Activated T-cell treated with anti-CD3 and anti-CD28 coated beads, Interleukin-2, amount 50 U/mL, for 72 hours (primary cell): ENCODE measurements around the gene ZNF385A. TPM values are rescaled to one million over a fixed set of nuclear protein-coding genes. Genes with fewer than 3 reads are reported as not detected.
A peak's percentile ranks its signal among the peaks of the same experiment; 100 is the strongest.

Experiments
- ATAC-seq, 2 donors: fragments of 150-1000 bp; cut with Tn5 transposase; replicated peaks in 1 of 2; 2 replicates each; pipeline ENCODE4 v1.10.0; 2021; ENCODE audit warnings: moderate library complexity in 2 of 2, mild to moderate bottlenecking in 1 of 2
- DNase-seq, 2 donors: peaks; one replicate each; pipeline ENCODE4 v3.0.0; 2021 to 2022; ENCODE audit warnings: mixed read lengths in 1 of 2
- H3K27ac Mint-ChIP-seq: one replicate; pipeline ENCODE4 v1.8.0; 2022; ENCODE audit warnings: mild to moderate bottlenecking, moderate library complexity, mixed read lengths
- H3K27me3 Mint-ChIP-seq: one replicate; pipeline ENCODE4 v1.8.0; 2022; ENCODE audit warnings: low read depth, mixed read lengths
- H3K36me3 Mint-ChIP-seq, 2 donors: one replicate each; pipeline ENCODE4 v1.8.0; 2022; ENCODE audit warnings: mixed read lengths in 2 of 2, mild to moderate bottlenecking in 1 of 2; ENCODE audit not compliant: insufficient read depth in 2 of 2
- H3K4me1 Mint-ChIP-seq: one replicate; pipeline ENCODE4 v1.8.0; 2022; ENCODE audit warnings: low read depth, mixed read lengths
- H3K4me3 Mint-ChIP-seq, 2 donors: one replicate each; pipeline ENCODE4 v1.8.0; 2022; ENCODE audit warnings: mild to moderate bottlenecking in 2 of 2, mixed read lengths in 2 of 2, moderate library complexity in 2 of 2
- H3K9me3 Mint-ChIP-seq, 2 donors: one replicate each; pipeline ENCODE4 v1.8.0; 2022; ENCODE audit warnings: mixed read lengths in 2 of 2
- total RNA-seq, 2 donors: library from RNA; stranded (reverse); gene quantifications; one replicate each; pipeline ENCODE4 v1.2.3, GENCODE V29; 2022

The ZNF385A gene, protein sequence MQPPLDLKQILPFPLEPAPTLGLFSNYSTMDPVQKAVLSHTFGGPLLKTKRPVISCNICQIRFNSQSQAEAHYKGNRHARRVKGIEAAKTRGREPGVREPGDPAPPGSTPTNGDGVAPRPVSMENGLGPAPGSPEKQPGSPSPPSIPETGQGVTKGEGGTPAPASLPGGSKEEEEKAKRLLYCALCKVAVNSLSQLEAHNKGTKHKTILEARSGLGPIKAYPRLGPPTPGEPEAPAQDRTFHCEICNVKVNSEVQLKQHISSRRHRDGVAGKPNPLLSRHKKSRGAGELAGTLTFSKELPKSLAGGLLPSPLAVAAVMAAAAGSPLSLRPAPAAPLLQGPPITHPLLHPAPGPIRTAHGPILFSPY
- total RNA-seq: 1 to 10 TPM; 1.3 to 2.8 TPM

GRCh38 chr12:54384591-54385041 lies at the start of gene ZNF385A:
Gene ZNF385A, minus strand, starts transcription at chr12:54384733. Its CDS starts 219 bp downstream, at chr12:54384514.
- peak within 1 kb of the TSS; percentile 61 for H3K27ac Mint-ChIP-seq
- no peaks in the 10 kb centered on the region for H3K27me3 Mint-ChIP-seq
- H3K36me3 Mint-ChIP-seq: no peaks in the 10 kb centered on the region
- peaks cover 18% of the 10 kb centered on the region for H3K4me1 Mint-ChIP-seq
- H3K9me3 Mint-ChIP-seq: no peaks in the 10 kb centered on the region
- H3K4me3 Mint-ChIP-seq: no peak within 1 kb of the TSS
- DNase-seq (no peak), ATAC-seq (no peak)

DNA sequence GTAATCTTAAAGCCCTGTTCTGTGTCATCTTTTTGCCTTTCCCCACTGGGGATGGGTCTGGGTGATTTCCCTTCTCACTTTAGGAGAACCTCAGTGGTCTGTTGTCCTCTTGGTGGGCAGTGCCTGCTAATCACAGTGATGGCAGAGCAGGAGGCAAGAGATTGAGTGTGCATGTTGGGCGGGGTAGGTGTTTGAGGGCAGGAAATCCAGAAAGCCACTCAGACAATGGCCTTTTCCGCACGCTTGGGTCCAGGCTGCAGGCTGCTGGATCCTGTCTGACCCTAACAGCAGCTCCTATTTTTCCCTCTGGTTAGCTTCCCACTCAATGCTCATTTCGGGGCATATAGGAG lies 48.3 kb upstream of the ZNF385A start:
- ATAC-seq (peak; percentile 27 to 47), DNase-seq (no peak)
- H3K9me3 Mint-ChIP-seq: no peaks in the 10 kb centered on the region
- H3K27ac Mint-ChIP-seq: no peak overlapping the region
- peaks cover 7% of the 10 kb centered on the region for H3K27me3 Mint-ChIP-seq
- no peaks in the 10 kb centered on the region for H3K36me3 Mint-ChIP-seq
- peaks cover 25% of the 10 kb centered on the region for H3K4me1 Mint-ChIP-seq
- H3K4me3 Mint-ChIP-seq: no peak overlapping the region

- no peak for DNase-seq
- H3K9me3 Mint-ChIP-seq: no peaks in the 10 kb centered on the region
Measured at GRCh38 chr12:54431911-54432814, 47.6 kb upstream of the ZNF385A start.

DNA sequence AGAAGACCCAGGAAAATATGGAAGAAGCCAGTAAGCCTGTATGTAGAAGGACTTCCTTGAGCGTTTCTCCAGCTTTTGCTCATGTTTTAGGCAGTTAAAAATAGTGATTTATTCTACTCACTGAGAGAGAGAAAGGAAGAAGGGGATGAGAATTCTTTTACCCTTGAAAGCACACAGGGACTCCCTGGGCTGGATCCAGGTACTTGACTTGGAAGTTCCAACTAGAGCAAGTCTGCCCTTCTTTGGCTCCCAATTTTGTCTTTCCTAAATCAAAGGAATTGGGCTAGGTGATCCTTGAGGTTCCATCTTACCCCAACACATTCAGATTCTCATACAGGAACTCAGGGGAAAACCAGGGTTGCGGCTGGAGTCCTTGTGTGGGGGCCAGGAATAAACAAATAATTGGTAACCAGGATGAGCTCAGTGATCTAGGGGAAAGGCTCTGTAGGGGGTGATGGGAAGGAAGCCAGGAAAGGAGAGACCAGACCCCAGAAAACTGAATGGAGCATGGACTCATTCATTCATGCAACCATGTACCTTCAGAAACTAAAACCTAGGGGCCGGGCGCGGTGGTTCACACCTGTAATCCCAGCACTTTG lies 46.0 kb upstream of the ZNF385A start:
- H3K36me3 Mint-ChIP-seq: no peaks in the 10 kb centered on the region
- no peak overlapping the region for H3K4me3 Mint-ChIP-seq
- no peak overlapping the region for H3K27ac Mint-ChIP-seq
- H3K4me1 Mint-ChIP-seq: peaks cover 14% of the 10 kb centered on the region
- H3K27me3 Mint-ChIP-seq: peaks cover 12% of the 10 kb centered on the region
- no peaks in the 10 kb centered on the region for H3K9me3 Mint-ChIP-seq
- DNase-seq (no peak), ATAC-seq (no peak)

More at GRCh38 chr12:54431911-54432814, 47.6 kb upstream of the ZNF385A start:
- Mint-ChIP-seq H3K27me3 (peaks cover 7% of the 10 kb centered on the region), H3K36me3 (no peaks in the 10 kb centered on the region), H3K27ac (no peak overlapping the region), H3K4me1 (peaks cover 19% of the 10 kb centered on the region), H3K4me3 (peak overlapping the region in 1 of 2 donors; percentile 22)
- peak; percentile 45 to 47 for ATAC-seq

- H3K4me1 Mint-ChIP-seq: peaks cover 14% of the 10 kb centered on the region
- no peak overlapping the region for H3K27ac Mint-ChIP-seq
- H3K9me3 Mint-ChIP-seq: no peaks in the 10 kb centered on the region
- DNase-seq (no peak), ATAC-seq (no peak)
- no peaks in the 10 kb centered on the region for H3K36me3 Mint-ChIP-seq
- peaks cover 16% of the 10 kb centered on the region for H3K27me3 Mint-ChIP-seq
- no peak overlapping the region for H3K4me3 Mint-ChIP-seq
Measured at GRCh38 chr12:54429014-54429471, 44.5 kb upstream of the ZNF385A start.

DNA sequence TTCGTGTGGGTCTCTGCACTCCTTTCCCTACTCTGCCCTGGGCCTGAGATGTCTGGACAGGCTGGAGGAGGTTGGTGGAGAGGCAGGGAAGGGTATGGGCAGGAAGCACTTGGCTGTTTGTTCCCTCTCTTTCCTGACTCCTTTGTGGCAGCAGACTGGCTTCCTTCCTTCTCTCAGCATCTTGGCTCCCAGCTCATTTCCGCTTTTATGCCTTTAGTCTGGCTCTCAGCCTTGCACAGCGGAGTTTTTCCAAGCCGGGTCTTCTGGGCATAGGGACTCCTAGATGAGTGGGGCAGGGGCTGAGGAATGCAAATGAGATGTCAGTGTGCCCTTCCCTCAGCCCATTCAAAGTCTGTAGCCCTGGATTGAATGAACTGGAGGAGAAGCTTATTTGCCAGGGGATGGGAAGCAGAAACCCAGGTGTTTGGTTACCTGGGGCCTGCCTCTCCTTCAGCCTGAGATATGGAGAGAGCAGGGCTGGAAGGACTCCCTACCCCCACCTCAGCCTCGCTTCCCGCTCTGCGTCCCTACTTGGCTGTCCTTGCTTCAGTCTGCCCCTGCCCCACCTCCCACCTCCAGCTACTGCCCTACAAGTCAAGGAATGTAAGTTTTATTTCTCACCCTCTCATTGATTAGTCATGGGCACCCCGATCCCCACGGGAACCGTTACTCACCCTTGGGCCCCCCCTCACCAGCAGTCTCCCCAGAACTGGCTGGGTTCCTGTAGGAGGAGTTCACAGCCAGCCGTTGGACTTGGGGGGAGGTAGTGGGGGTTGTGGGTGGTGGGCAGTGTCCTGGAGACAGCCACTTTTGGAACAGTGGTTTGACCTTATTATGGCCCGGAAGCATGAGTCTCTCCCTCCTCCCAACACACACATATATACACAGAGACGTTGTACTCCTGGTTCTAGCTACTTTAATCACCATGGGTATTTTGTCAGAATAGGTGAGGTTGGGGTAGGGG lies 43.8 kb upstream of the ZNF385A start:
- H3K4me1 Mint-ChIP-seq: peaks cover 21% of the 10 kb centered on the region
- no peak overlapping the region for H3K4me3 Mint-ChIP-seq

DNA sequence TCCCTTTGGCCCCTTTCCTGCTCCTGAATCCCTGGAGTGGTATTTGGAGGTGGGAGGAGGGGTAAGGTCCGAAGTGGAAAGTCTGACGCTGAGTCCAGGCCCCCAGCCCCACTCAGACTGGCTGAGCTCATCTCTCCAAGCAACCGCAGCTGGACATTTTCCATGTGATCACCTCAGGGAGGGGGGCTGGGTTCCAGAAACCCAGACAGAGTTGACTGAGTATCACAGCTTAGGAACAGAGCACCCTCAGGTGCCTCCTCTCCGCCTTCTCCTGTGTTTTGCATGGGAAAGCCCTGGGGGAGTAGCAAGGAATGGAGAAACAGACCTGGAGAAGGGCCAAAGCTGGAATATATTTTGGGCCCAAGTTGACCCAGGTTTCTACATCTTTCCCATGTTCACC lies 42.6 kb upstream of the ZNF385A start:
- H3K4me3 Mint-ChIP-seq: no peak overlapping the region
- H3K36me3 Mint-ChIP-seq: no peaks in the 10 kb centered on the region
- peaks cover 16% of the 10 kb centered on the region for H3K27me3 Mint-ChIP-seq
- DNase-seq (no peak), ATAC-seq (no peak)
- no peaks in the 10 kb centered on the region for H3K9me3 Mint-ChIP-seq
- peaks cover 21% of the 10 kb centered on the region for H3K4me1 Mint-ChIP-seq
- H3K27ac Mint-ChIP-seq: no peak overlapping the region

More for the DNA sequence above, 43.8 kb upstream of the ZNF385A start:
- H3K27me3 Mint-ChIP-seq: peaks cover 16% of the 10 kb centered on the region
- no peaks in the 10 kb centered on the region for H3K9me3 Mint-ChIP-seq
- H3K36me3 Mint-ChIP-seq: no peaks in the 10 kb centered on the region
- ATAC-seq (peak; percentile 27 to 31), DNase-seq (no peak)
- H3K27ac Mint-ChIP-seq: no peak overlapping the region

DNA sequence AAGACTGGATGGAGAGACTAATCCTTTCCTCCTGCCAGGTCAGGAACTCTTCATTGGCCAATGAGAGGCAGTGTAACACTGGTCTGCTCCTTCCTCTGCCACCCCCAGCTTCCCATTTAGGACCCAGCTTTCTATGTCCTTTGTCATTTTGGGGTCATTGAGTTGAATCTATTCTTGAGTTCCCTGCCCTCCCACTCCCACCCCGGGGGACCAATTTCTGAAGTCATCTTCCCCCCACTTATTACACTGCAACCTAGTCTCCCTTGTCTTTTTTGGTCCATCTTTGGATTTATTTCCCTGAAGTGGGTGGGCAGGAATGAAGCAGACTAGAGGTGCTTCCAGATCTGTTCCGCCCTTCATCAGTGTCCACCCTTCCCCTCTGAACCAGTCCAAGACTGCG lies 42.2 kb upstream of the ZNF385A start:
- H3K4me1 Mint-ChIP-seq: peaks cover 17% of the 10 kb centered on the region
- H3K27me3 Mint-ChIP-seq: peaks cover 16% of the 10 kb centered on the region
- H3K4me3 Mint-ChIP-seq: no peak overlapping the region
- no peak overlapping the region for H3K27ac Mint-ChIP-seq
- ATAC-seq (no peak), DNase-seq (no peak)
- no peaks in the 10 kb centered on the region for H3K36me3 Mint-ChIP-seq
- no peaks in the 10 kb centered on the region for H3K9me3 Mint-ChIP-seq

- DNase-seq (no peak), ATAC-seq (no peak)
- H3K9me3 Mint-ChIP-seq: no peaks in the 10 kb centered on the region
- H3K4me3 Mint-ChIP-seq: no peak overlapping the region
- H3K36me3 Mint-ChIP-seq: no peaks in the 10 kb centered on the region
- no peak overlapping the region for H3K27ac Mint-ChIP-seq
- peaks cover 16% of the 10 kb centered on the region for H3K27me3 Mint-ChIP-seq
- peaks cover 19% of the 10 kb centered on the region for H3K4me1 Mint-ChIP-seq
Measured at GRCh38 chr12:54425702-54426101, 41.2 kb upstream of the ZNF385A start.

DNA sequence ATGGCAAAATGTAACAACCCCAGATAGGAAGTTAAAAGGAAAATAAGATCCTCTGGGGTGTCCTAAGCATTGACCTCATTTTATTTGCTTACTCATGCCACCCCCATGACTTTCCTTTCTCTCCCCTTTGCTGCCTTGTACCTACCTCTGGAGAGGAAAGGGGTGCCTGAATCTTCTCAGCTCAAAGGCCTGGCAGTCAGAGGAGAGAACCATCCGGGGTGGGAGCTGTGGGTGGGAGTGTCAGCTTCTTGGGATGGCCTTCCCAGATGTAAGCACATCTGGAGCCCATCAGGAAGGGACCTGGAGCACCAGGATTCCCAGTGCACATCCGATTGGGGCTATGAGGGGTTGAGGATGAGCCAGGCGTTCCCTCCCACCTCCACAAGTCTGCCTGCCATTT lies 39.7 kb upstream of the ZNF385A start:
- no peak overlapping the region for H3K27ac Mint-ChIP-seq
- peaks cover 9% of the 10 kb centered on the region for H3K27me3 Mint-ChIP-seq
- peaks cover 25% of the 10 kb centered on the region for H3K4me1 Mint-ChIP-seq
- no peak for ATAC-seq
- no peak for DNase-seq
- no peaks in the 10 kb centered on the region for H3K9me3 Mint-ChIP-seq
- H3K36me3 Mint-ChIP-seq: no peaks in the 10 kb centered on the region
- no peak overlapping the region for H3K4me3 Mint-ChIP-seq

GRCh38 chr12:54423816-54424150 lies 39.2 kb upstream of the ZNF385A start:
- Mint-ChIP-seq H3K36me3 (no peaks in the 10 kb centered on the region), H3K27ac (no peak overlapping the region), H3K4me3 (no peak overlapping the region), H3K9me3 (no peaks in the 10 kb centered on the region), H3K27me3 (peaks cover 9% of the 10 kb centered on the region), H3K4me1 (peaks cover 25% of the 10 kb centered on the region)
- no peak for ATAC-seq
- DNase-seq: no peak

- H3K27me3 Mint-ChIP-seq: peaks cover 9% of the 10 kb centered on the region
- H3K36me3 Mint-ChIP-seq: peaks cover 4% of the 10 kb centered on the region in 2 donors
- DNase-seq (no peak), ATAC-seq (no peak)
- H3K4me1 Mint-ChIP-seq: peaks cover 35% of the 10 kb centered on the region
- no peak overlapping the region for H3K4me3 Mint-ChIP-seq
- no peak overlapping the region for H3K27ac Mint-ChIP-seq
- no peaks in the 10 kb centered on the region for H3K9me3 Mint-ChIP-seq
Measured at GRCh38 chr12:54421879-54422250, 37.3 kb upstream of the ZNF385A start.
